Renal pelvis (tissue), 12 donors: ENCODE results near the gene ORC6. TPM values are rescaled to one million over a fixed set of nuclear protein-coding genes. Genes with fewer than 3 reads are reported as not detected.
A peak's percentile ranks its signal among the peaks of the same experiment; 100 is the strongest.
"Not testable (repeated sequence)": the region's sequence is repeated elsewhere in the genome, so short reads cannot be mapped to it uniquely, and the experiment has no call there.

Experiments
- DNase-seq: peaks from one replicate; pipeline ENCODE4 v3.0.0-alpha.2; 2013
- long read RNA-seq, 16 experiments: transcript quantifications; one replicate each; lab custom pipeline, GENCODE V29; 2026
- polyA plus RNA-seq, 3 donors: library from polyadenylated mRNA; unstranded; fragments of 120-200 nt; gene quantifications; one replicate each; pipeline ENCODE4 v1.2.1, GENCODE V29; 2013; ENCODE audit not compliant: insufficient read length in 3 of 3

ORC6 gene
- 10 to 100 TPM; 15.0 to 35.9 (median 33.1) TPM for polyA plus RNA-seq
- long read RNA-seq, donor 1, partial matches to known transcripts, result 0 of 4 reads
- long read RNA-seq, donor 1, other reads (novel, unspliced or antisense), result 0 of 4 reads
- long read RNA-seq, donor 2, partial matches to known transcripts, result 0 of 3 reads
- long read RNA-seq, donor 2, other reads (novel, unspliced or antisense), result 0 of 3 reads
- long read RNA-seq, donor 3, partial matches to known transcripts, result 0 of 3 reads
- long read RNA-seq, donor 3, other reads (novel, unspliced or antisense), result 0 of 3 reads
- long read RNA-seq, donor 4, transcript ORC6-201 (7 exons, 1,628 nt), result major isoform, 6 of 7 reads
- long read RNA-seq, donor 4, partial matches to known transcripts, result 0 of 7 reads
- long read RNA-seq, donor 4, other reads (novel, unspliced or antisense), result 0 of 7 reads
- long read RNA-seq, donor 5, partial matches to known transcripts, result 0 of 1 reads
- long read RNA-seq, donor 5, other reads (novel, unspliced or antisense), result 0 of 1 reads
- long read RNA-seq, donor 6, partial matches to known transcripts, result 0 of 8 reads
- long read RNA-seq, donor 6, other reads (novel, unspliced or antisense), result 0 of 8 reads
- long read RNA-seq, donor 7, partial matches to known transcripts, result 0 of 2 reads
- long read RNA-seq, donor 7, other reads (novel, unspliced or antisense), result 0 of 2 reads
- long read RNA-seq, donor 8, partial matches to known transcripts, result 0 of 2 reads
- long read RNA-seq, donor 8, other reads (novel, unspliced or antisense), result 0 of 2 reads
- long read RNA-seq, donor 9, partial matches to known transcripts, result 0 of 6 reads
- long read RNA-seq, donor 9, other reads (novel, unspliced or antisense), result 0 of 6 reads
- long read RNA-seq, donor 10, transcript ORC6-201 (7 exons, 1,628 nt), result major isoform, 6 of 10 reads
- long read RNA-seq, donor 10, partial matches to known transcripts, result 0 of 10 reads
- long read RNA-seq, donor 10, other reads (novel, unspliced or antisense), result 0 of 10 reads
- long read RNA-seq, donor 11, partial matches to known transcripts, result 0 of 3 reads
- long read RNA-seq, donor 11, other reads (novel, unspliced or antisense), result 0 of 3 reads
- long read RNA-seq, donor 12, transcript ORC6-201 (7 exons, 1,628 nt), result major isoform, 6 of 17 reads
- long read RNA-seq, donor 12, transcript ORC6-204 (6 exons, 1,699 nt), result minor isoform, 5 of 17 reads
- long read RNA-seq, donor 12, transcript ORC6-207 (4 exons, 1,833 nt), result major isoform, 6 of 17 reads
- long read RNA-seq, donor 12, partial matches to known transcripts, result 0 of 17 reads
- long read RNA-seq, donor 12, other reads (novel, unspliced or antisense), result 0 of 17 reads
- long read RNA-seq, donor 13, transcript ORC6-207 (4 exons, 1,833 nt), result major isoform, 6 of 7 reads
- long read RNA-seq, donor 13, partial matches to known transcripts, result 0 of 7 reads
- long read RNA-seq, donor 13, other reads (novel, unspliced or antisense), result 0 of 7 reads
- long read RNA-seq, donor 14, result 0 reads
- long read RNA-seq, donor 15, result 0 reads
- long read RNA-seq, donor 16, transcript ORC6-201 (7 exons, 1,628 nt), result major isoform, 7 of 8 reads
- long read RNA-seq, donor 16, partial matches to known transcripts, result 0 of 8 reads
- long read RNA-seq, donor 16, other reads (novel, unspliced or antisense), result 0 of 8 reads

DNA sequence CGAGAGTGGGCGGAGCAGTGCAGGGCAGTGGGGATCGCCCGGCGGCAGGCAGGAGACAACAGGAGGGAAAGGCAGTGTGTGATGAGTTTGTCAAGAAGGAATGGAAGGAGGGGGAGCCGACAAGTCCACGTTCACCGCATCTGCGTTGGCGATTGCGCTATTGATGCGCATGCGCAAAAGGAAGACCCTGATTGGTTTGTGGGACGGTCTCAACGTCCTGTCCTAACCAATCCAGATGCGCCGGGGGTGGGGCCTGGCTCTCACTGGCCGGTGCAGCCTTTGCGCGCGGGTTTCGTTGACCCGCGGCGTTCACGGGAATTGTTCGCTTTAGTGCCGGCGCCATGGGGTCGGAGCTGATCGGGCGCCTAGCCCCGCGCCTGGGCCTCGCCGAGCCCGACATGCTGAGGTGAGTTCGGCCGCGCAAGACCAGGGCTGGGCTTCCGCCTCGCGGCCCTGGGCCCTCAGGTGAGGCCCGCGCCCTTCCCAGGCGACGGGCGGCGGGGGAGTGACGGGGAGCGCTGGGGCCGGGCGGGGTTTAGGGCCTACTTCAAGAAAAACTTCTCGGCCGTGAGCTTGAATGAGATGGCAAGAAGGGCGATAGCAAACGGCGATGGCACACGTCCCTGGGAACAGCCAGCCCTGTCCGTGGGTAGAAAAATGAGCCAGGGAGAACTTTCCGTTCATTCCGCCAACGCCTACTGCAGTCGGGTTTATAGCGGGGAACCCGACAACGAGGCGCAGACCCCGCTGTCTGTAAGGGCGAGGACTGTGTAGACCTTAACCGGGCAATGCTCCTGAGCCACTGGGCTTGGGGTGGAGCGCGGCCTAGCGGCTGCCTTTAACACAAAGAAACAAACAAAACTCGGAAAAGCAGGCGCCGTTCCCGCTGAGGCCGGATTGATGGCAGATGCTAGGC, at the start of gene ORC6:
ORC6 (plus strand) TSS at position 295 of the 916 bp plus-strand sequence; CDS start at position 342, 47 bp downstream.
- DNase-seq, result peak; percentile 96

DNA sequence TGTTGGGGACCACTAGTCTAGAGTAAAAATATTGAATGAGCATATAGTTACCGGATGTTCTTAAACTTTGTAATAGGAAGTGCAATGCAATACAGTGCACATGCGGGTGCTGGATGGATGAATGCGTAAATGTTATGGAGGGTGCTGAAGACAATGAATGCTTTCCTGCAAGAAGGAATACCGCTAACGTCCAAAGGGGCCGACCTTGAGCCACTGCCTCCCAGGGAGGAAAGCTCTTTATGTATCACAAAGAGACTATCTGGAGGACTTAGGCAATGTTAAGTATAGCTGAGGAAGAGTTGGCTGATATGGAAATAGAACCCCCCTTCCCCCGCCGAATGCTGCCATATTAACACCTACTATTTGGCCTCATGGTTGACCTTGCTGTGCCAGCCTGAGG, 40.8 kb upstream of the ORC6 start:
- DNase-seq, result no peak

DNA sequence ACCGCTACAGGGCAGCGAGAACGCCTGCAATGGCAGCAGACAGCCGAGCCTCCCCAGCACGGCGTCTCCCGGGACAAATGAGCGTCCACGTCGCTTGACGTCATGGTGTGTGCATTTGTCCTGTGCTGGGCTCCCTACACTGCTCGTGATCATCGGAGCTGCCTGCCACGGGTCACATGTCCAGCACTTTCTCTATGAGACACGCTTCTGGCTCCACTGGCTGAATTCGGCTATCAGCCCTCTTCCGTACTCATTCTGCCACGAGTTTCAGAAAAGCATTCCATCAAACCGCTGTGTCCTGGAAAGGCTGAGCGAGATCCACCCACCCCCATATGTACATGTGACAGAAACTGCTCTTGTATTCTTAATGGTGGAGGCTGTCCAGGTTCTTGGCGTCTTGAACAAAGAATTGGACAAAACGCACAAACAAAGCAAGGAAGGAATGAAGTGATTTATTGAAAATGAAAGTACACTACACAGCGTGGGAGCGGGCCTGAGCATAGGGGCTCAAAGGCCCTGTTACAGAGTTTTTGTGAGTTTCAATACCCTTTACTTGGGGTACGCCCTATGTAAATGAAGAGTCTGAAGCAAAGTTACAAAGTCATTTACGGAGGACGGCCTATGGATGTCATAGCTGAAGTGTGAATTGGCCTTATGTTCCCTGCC, 39.7 kb upstream of the ORC6 start:
- DNase-seq, result no peak

DNA sequence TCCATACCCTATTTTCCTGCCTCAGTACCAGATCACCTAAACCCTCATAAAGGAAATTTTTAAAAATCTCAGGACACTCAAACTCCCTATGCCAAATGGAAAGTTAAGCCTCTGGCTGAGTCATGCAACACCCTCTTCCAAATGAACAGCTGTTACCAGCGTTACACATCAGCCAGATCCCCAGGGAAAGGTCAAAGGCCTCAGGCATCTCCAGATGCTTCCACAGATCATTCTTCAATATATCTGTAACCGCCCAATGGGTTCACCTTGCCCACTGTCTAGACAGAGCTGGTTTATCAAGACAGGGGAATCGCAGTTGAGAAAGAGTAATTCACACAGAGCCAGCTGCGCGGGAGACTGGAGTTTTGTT, 39.2 kb upstream of the ORC6 start:
- DNase-seq, result no peak

GRCh38 chr16:46651305-46651704, 38.2 kb upstream of the ORC6 start:
- DNase-seq, result no peak

DNA sequence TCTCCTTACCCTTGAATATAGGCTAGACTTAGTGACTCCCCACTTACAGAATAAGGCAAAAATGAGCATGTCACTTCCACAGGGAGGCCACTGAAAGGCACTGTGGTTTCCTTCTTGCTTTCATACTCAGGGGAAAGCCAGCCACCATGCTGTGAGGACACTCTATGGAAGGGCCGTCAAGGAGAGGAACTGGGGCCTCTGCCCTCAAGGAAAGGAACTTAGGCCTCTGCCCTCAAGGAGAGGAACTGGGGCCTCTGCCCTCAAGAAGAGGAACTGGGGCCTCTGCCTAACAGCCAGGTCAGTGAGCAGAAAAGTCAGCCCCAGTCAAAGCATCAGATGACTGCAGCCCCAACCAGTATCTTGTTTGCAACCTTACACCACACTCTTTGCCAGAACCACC, 30.5 kb upstream of the ORC6 start:
- no peak for DNase-seq

GRCh38 chr16:46662123-46662522, 27.3 kb upstream of the ORC6 start:
- DNase-seq, result no peak

GRCh38 chr16:46673320-46674013, 16.0 kb upstream of the ORC6 start:
- no peak for DNase-seq

GRCh38 chr16:46677943-46678342, 11.5 kb upstream of the ORC6 start:
- DNase-seq, result not testable (repeated sequence)

- DNase-seq, result not testable (repeated sequence)
Observed at GRCh38 chr16:46681867-46682266, 7.6 kb upstream of the ORC6 start.

- DNase-seq, result no peak
Observed at GRCh38 chr16:46686815-46687473, 2.5 kb upstream of the ORC6 start.

GRCh38 chr16:46687486-46687885, 2.0 kb upstream of the ORC6 start:
- DNase-seq, result no peak

GRCh38 chr16:46688101-46688653, 1.3 kb upstream of the ORC6 start:
- DNase-seq, result peak; percentile 23

GRCh38 chr16:46688654-46689364, 650 bp upstream of the ORC6 start, which contains the start of gene VPS35:
VPS35 (minus strand) TSS chr16:46689178; CDS start chr16:46689133, 45 bp downstream.
- peak; percentile 99 for DNase-seq

DNA sequence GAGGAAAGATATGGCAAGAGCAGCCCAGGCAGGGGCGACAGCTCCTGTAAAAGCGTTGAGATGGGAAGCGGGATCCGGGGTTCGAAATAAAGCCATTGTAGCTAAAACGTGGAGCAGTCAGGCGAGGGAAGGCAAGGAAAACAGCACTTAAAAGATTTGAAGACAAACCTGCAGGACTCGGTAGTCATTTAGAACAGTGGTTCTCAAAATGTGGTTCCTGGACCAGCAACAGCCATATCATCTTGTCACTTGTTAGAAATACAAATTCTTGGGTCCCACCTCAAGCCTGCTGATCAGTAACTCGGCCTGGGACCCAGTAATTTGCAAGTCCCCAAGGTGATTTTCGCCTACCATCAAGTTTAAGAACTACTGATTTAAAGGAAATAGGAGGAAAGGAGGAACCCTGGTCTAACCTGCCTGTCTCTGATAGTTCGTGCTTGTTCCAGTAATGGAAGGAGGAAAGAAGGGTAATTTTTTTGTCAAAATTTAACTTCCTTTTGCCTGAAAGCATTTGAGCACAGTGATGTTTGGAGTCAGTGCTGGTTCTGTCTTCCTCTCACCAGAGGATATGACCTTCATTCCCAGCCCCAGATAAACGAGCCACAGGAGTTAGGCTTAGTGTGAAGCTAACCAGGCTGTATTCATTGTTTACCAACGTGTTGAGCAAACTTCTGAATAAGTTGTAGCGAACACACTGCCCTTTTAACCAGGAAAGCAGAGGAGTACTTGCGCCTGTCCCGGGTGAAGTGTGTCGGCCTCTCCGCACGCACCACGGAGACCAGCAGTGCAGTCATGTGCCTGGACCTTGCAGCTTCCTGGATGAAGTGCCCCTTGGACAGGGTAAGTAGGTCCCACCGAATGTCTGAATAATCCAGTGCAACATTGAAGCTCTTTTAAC, 1.1 kb downstream of the ORC6 start:
- DNase-seq, result no peak

GRCh38 chr16:46691726-46692125, 2.3 kb downstream of the ORC6 start:
- DNase-seq, result no peak
